Mucosa of rectum (tissue), 2 donors: ENCODE data around the gene PIGV.
"Not testable (repeated sequence)": the region's sequence is repeated elsewhere in the genome, so short reads cannot be mapped to it uniquely, and the experiment has no call there.

Source experiments
- H3K27ac ChIP-seq, 2 donors: one replicate each; pipeline ENCODE4 v1.7.0; 2013; ENCODE audit warnings: inconsistent platforms in 2 of 2, low read depth in 2 of 2, low read length in 2 of 2
- H3K27me3 ChIP-seq, 2 donors: one replicate each; pipeline ENCODE4 v1.7.0; 2013; ENCODE audit warnings: low read length in 2 of 2; ENCODE audit not compliant: control insufficient read depth in 2 of 2, insufficient read depth in 2 of 2
- H3K36me3 ChIP-seq, 2 donors: one replicate each; pipeline ENCODE4 v1.7.0; 2013; ENCODE audit warnings: low read length in 2 of 2; ENCODE audit not compliant: control insufficient read depth in 2 of 2, insufficient read depth in 2 of 2
- H3K4me1 ChIP-seq, 2 donors: one replicate each; pipeline ENCODE4 v1.7.0; 2013; ENCODE audit warnings: low read length in 2 of 2, mild to moderate bottlenecking in 1 of 2; ENCODE audit not compliant: control insufficient read depth in 2 of 2, insufficient read depth in 2 of 2
- H3K4me3 ChIP-seq, 2 donors: one replicate each; pipeline ENCODE4 v1.7.0; 2013; ENCODE audit warnings: low read length in 2 of 2
- H3K9ac ChIP-seq, 2 donors: one replicate each; pipeline ENCODE4 v1.7.0; 2013; ENCODE audit warnings: low read length in 2 of 2, low read depth in 1 of 2, mild to moderate bottlenecking in 1 of 2
- H3K9me3 ChIP-seq, 2 donors: one replicate each; pipeline ENCODE4 v1.7.0; 2013; ENCODE audit warnings: low read length in 2 of 2; ENCODE audit not compliant: control insufficient read depth in 2 of 2
- donor health status: healthy.
- donor health status: Normal muscosa, but diverticular disease.

The PIGV gene

DNA sequence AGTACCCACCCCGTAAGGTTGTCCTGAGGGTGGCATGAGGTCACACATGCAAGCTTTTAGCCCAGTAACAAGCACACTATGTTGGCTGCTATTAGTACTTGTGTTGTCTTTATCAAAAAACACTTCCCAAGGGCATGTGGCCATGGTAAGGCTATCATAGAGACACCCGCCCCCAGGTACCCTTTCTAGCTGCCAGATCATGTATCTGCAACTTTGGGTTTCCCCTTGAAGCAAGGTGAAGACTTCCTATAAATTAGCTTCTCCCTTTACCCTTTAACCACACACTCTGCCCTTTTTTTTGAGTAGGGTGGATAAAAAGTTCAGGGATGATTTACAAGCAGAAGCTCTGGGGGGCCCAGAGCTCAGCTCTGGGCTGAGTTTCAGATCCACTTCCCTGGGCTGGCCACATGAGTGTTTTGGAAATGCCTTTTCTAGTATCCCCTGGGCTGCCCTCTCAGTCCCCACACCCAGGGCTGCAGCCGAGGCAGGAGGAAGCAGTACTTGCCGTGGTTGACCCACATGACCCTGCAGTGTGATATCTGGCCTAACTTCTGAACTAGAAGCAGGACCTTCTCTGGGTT lies 40.8 kb downstream of the PIGV start:
- H3K4me1 ChIP-seq: peaks cover 31 to 35% of the 10 kb centered on the region in 2 donors
- no peaks in the 10 kb centered on the region for H3K27me3 ChIP-seq
- peak overlapping the region; percentile 9 to 40 for H3K27ac ChIP-seq
- no peak overlapping the region for H3K9ac ChIP-seq
- H3K4me3 ChIP-seq: peak overlapping the region in 1 of 2 donors; percentile 32
- H3K36me3 ChIP-seq: peaks cover 18 to 21% of the 10 kb centered on the region in 2 donors
- no peaks in the 10 kb centered on the region for H3K9me3 ChIP-seq

DNA sequence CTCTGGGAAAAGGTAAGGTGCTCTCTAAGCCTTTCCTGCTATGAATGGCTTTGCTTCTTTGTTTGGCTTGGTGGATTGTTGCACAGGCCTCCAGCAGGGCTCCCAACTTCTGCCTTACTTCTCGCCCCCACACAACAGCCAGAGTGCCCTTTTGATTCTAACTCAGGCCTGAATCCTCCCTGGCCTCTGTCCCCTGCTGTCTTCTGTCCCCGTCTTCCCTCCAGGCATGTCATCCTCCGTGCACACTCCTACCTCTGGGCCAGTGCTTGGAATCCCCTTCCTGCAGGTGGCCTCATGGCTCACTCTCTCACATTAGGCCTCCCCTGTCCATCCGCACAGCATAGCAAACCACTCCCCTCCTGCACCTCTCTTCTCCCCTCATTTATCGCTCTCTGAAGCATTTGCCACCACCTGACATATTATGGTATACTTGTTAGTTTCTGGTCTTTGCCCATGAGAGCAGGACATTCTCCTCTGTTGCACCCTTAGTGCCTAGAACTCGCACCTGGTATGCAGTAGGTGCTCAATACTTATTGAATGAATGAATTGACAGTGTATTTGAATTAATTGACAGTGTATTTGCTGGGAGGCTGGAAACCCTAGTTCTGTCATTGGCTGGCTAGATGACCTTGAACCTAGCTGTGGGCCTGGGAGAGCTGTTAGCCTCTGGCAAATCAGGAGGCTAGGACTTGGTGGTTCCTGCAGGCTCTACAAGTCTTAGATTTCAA lies 41.6 kb downstream of the PIGV start:
- peak overlapping the region in 1 of 2 donors; percentile 40 for H3K27ac ChIP-seq
- H3K4me3 ChIP-seq: peak overlapping the region in 1 of 2 donors; percentile 32
- peaks cover 35 to 40% of the 10 kb centered on the region in 2 donors for H3K4me1 ChIP-seq

DNA sequence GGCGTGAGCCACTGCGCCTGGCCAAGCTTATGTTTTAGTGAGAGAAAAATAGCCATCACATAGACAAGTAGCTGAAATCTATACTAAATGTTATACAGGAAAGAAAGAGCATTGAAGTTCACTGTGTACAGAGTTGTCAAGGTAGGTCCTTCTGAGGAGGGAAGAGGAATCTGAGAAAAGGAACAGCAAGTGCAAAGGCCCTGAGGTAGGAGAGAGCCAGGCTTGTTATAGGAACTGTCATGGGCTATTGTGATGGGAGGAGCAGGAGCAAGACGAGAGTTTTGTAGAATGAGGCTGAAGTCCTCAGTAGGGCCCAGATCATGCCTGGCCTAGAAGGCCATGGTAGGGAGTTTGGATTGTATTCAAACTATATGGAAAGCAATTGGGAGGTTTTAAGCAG lies 43.3 kb downstream of the PIGV start:
- H3K36me3 ChIP-seq: peaks cover 32 to 40% of the 10 kb centered on the region in 2 donors
- peaks cover 29 to 30% of the 10 kb centered on the region in 2 donors for H3K4me1 ChIP-seq
- no peaks in the 10 kb centered on the region for H3K9me3 ChIP-seq
- H3K27me3 ChIP-seq: no peaks in the 10 kb centered on the region
- no peak overlapping the region for H3K27ac ChIP-seq
- no peak overlapping the region for H3K4me3 ChIP-seq
- H3K9ac ChIP-seq: no peak overlapping the region

More for the DNA sequence above, 41.6 kb downstream of the PIGV start:
- Histone ChIP-seq H3K9ac (no peak overlapping the region), H3K9me3 (no peaks in the 10 kb centered on the region), H3K27me3 (no peaks in the 10 kb centered on the region), H3K36me3 (peaks cover 25 to 26% of the 10 kb centered on the region in 2 donors)

DNA sequence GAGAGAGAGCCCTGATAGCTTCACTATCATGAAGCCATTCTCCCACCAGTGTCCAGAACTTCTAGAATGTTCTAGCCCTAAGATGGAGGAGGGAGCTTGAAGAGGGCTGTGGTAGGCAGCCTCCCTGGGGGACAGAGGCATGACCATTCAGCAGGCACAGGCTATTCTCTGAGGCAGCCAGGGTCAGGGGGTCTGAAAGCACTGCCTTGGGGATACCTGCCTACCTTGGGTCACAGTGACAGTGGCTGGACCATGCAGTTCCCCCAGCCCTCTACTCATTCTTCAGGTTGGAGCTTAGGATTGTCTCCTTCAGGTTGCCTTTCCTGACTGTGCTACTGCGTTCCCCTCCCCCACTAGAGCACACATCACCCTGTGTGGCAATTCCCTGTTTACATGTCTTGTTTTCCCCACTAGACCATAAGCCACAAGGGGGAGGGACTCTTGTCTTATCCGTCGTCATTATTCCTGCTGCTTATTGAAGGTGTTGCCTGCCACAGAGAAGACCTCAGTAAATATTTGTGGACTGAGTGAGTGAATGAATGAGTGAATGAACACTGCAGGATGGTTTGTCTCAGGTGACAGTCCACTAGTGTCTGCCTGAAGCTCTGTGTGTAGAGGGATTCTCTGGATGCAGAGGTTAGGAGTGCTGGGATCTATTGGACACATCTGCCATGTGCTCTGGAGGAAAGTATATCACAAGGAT lies 43.9 kb downstream of the PIGV start:
- Histone ChIP-seq H3K4me3 (no peak overlapping the region), H3K4me1 (peaks cover 26 to 27% of the 10 kb centered on the region in 2 donors), H3K27ac (peak overlapping the region in 1 of 2 donors; percentile 38), H3K27me3 (no peaks in the 10 kb centered on the region), H3K9me3 (no peaks in the 10 kb centered on the region), H3K36me3 (peaks cover 34 to 43% of the 10 kb centered on the region in 2 donors), H3K9ac (peak overlapping the region in 1 of 2 donors; percentile 15)

DNA sequence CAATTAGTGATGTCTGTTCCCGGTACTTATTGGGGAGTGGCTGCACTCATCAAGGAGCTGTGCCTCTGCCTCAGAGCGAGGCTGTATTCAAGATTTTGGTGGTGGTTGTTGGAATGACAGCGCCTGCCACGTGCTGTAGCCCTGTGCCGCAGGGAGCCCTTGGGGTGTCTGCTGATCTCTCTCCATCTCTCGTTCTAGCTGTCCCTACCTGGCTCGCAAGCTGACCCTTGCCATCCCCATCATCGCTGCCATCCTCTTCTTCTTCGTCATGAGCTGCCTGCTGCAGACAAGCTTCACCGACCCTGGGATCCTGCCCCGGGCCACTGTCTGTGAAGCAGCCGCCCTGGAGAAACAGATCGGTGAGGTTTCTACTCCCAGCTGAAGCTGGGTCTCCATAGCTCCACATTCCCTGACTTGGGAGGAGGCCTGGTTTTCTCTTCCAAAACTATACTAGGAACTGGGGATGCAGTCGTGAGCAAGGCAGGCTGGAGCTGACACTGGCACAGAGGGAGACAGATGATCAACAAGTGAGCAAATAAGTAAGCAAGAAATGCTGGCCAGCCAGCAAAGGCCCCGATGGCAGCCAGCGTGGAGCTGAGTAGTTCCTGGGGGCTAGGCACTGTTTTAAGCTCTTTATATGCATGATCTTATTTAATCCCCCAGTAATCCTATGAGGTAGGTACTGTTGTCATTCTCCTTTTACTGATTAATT lies 44.7 kb downstream of the PIGV start:
- H3K27me3 ChIP-seq: no peaks in the 10 kb centered on the region
- peak overlapping the region in 1 of 2 donors; percentile 38 for H3K27ac ChIP-seq
- H3K9ac ChIP-seq: no peak overlapping the region
- H3K36me3 ChIP-seq: peaks cover 34 to 43% of the 10 kb centered on the region in 2 donors
- H3K9me3 ChIP-seq: no peaks in the 10 kb centered on the region
- H3K4me3 ChIP-seq: no peak overlapping the region
- peaks cover 25 to 26% of the 10 kb centered on the region in 2 donors for H3K4me1 ChIP-seq

DNA sequence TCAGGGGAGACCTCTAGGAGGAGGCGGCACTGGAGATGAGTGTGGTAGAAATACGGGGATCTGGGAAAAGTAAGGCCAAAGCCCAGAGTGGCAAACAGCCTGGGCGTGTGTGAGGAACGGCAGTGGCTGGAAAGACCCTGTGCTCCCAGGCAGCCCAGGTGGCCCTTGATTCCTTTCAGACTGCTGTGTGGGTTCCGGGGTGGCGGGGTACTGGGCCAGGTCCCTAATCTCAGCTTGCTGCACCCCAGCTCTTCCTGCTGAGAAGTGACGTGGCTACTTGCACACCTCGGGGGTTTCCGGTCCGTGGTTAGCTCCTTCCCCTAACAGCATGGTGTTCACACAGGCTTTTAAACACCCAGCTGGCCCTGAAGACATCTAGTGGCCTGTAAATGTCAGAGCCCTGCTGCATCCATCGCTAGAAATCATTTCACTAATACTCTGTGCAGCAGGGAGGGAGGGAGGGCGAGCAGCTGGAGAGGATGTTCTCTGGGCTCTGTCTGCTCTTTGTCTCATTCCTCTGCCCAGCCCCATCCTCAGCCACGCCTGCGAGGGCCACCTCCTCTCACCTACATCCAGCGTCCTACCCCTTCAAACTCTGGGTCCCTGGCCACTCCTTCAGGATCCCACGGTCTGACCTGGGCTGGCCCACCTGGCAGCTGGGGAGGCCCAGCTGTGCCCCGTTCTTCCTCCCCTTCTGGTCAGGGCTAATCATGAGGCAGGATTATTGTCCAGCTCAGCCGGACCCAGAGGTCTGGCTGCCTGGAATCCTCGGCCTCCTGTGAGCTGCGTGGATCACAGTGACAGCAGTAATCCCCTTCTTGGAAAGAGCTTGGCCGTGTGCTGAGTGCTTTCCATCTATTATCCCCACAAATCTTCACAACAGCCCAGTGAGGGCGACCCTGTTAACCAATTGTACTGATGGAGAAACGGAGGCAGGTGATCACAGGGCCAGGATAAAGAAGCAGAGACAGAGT lies 46.0 kb downstream of the PIGV start:
- peak overlapping the region; percentile 45 to 56 for H3K9ac ChIP-seq
- H3K27ac ChIP-seq: peak overlapping the region; percentile 71 to 80
- peak overlapping the region in 1 of 2 donors; percentile 54 for H3K4me3 ChIP-seq
- peaks cover 34 to 48% of the 10 kb centered on the region in 2 donors for H3K36me3 ChIP-seq
- no peaks in the 10 kb centered on the region for H3K27me3 ChIP-seq
- H3K4me1 ChIP-seq: peaks cover 15 to 17% of the 10 kb centered on the region in 2 donors
- no peaks in the 10 kb centered on the region for H3K9me3 ChIP-seq

DNA sequence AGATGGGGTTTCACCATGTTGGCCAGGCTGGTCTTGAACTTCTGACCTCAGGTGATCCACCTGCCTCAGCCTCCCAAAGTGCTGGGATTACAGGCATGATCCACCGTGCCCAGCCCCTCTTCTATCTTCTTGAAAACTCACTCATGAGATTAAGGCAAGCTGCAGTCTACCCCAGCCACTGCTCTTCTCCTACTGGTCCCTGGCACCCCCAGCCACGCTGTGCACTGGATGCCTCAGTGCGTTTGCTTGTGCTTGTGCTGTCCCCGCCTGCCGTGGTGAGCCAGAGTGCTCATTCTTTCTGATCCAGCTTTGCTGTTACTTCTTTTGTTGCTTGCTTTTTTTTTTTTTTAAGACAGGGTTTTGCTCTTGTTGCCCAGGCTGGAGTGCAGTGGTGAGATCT lies 49.9 kb downstream of the PIGV start:
- Histone ChIP-seq H3K4me1 (peaks cover 8 to 10% of the 10 kb centered on the region in 2 donors), H3K36me3 (peaks cover 28 to 54% of the 10 kb centered on the region in 2 donors)
- not testable (repeated sequence) for H3K4me3 ChIP-seq

DNA sequence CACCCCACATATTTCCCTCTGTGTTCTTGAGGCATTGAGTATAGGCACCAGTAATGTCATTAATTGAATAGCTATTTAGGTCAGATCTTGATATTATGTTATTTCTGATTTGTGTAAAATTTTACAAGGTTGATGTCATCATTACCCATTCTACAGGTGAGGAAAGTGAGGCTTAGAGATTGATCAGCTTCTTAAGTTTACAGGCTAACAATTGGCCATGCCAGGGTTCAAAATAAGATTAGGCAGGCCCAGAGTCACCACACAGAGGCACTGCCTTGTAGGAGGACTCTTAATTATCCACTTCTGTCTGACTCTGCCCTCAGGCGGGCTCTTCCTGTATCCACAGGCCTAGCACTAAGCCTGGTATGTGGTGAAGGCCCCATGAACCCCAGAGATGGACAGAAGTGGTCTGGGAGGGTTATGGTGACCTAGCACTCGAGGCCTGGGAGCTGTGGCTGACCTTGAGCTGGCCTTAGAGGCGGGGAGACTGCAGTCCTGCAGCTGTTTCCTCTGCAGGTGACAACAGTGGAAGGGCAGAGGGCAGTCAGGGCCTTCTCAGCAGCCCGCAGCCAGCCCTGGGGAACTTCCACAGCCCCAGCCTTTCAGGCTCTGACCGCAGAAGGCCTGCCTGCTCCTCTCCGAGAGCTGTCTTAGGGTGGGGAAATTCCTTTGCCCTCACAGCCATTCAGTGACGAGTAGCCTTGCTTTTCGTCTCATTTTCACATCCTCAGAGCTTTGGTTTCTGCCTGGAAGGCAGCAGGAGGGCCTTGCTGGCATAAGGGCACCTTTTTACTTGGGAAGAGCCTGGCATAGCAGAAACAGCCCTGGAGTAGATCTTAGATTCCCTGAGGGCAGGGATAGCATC lies 51.0 kb downstream of the PIGV start:
- no peaks in the 10 kb centered on the region for H3K27me3 ChIP-seq
- peaks cover 18 to 50% of the 10 kb centered on the region in 2 donors for H3K36me3 ChIP-seq
- peaks cover 7 to 8% of the 10 kb centered on the region in 2 donors for H3K4me1 ChIP-seq
- H3K27ac ChIP-seq: peak overlapping the region in 1 of 2 donors; percentile 80
- H3K4me3 ChIP-seq: no peak overlapping the region
- no peak overlapping the region for H3K9ac ChIP-seq
- no peaks in the 10 kb centered on the region for H3K9me3 ChIP-seq

More for the DNA sequence above, 49.9 kb downstream of the PIGV start:
- H3K9ac ChIP-seq, H3K27ac ChIP-seq, H3K27me3 ChIP-seq, H3K9me3 ChIP-seq: not testable (repeated sequence)
